ENCODE results near the gene GRIFIN.

GRIFIN gene

DNA sequence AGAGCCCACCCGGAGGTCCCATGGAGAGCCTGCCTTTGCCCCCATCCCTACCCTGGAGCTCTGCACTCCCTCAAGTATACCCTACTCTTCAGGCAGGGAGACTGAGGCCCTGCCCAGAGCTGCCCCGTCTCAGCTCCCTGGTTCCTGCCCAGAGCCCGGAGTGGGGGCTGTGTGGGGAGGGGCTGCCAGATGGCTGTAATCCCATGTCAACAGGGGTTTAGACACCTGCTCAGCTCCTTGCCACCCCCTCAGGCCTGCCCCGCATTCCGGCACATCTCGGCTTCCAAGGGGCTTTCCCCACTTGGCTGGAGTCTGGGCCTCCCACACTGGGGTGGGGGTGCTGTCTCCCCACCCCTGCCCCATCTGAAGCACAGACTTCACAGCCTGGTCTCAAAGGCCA lies 22.5 kb upstream of the GRIFIN start:
- no peak for DNase-seq (ENCODE audit: low spot score)

DNA sequence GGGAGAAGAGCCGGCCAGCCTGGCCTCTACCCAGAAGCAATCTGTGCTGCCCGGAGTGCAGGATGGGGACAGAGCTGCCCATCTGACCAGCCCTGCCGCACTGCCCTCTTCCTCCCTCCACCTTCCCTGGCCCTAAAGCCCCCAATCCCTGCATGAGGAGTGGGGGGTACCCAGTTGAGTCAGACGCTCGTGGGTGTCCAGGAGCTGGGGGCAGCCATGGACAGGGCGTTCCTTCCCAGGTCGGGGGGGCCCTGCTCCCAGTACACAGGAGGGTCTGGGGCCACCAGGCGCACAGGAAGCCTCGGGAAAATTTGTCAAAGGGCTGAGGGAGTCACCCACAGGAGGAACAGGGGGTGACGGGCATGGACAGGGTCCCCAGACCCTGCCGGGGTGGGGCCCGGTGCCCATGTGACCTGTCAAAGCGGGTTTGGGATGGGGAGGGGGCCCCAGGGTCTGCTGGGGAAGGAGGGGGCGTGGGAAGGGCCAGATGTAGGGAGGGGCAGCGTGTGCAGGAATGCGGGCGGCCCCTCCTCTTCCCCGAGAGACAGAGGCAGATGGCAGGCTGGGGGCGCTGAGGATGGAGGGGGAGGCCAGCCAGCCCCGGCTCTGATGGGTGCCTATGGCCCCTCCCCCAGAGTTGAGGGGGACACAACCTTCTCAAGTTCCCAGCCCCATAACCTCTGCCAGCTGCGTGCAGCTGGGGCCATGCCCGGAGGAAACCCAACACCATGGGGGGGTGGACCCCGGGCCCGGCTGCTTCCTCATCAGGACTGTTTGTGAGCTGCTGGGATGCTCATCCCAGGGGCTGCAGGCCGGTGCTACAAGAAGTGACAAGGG lies 21.5 kb upstream of the GRIFIN start:
- DNase-seq (ENCODE audit: low spot score) = no peak

- no peak for DNase-seq (ENCODE audit: low spot score)
Observed at GRCh38 chr7:2497065-2497464, 20.9 kb upstream of the GRIFIN start.

GRCh38 chr7:2496375-2496774 lies 20.2 kb upstream of the GRIFIN start:
- DNase-seq (ENCODE audit: low spot score) = no peak

DNA sequence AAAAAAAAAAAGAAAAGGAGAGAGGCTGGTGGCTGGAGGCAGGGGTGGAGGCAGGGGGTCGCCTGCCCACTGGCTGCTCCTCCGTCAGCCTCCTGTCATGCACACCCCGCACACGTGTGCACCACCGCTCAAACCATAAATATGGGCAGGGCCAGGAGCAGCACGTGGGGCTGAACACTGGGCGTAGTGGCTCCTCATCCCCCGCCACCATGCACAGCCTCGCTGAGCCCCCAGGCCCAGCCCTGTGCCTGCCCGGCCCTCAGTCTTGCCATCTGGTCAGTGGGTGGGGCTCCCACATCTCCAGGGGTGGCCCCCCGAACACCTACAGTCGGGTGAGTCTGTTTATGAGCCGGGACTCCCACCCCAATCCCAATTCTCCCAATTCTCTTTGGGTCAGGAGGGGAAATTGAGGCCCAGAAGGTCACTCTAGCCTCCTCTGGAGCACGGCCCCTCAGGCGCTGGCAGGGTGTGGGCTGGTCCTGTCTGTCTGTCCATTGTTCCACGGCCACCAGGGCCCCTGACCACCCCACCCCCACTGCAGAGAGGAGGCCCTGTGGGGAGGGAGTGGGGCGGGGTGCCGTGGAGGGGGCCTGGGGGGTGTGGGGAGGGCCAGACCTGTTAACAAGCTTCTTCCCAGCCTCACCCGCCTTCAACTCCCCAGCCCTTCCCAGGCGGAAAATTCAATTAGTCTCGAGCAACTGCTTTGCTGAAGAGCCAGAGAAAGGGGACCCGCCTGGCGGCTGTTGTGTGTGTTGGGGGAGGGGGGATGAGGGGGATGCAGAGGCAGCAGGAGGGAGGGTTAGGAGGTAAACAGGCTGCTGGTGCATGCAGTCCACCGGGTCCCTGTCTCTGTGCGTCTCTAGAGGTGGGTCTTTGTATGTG lies 19.5 kb upstream of the GRIFIN start:
- no peak for DNase-seq (ENCODE audit: low spot score)

- DNase-seq (ENCODE audit: low spot score) = no peak
Observed at GRCh38 chr7:2494191-2495130, 18.3 kb upstream of the GRIFIN start.

GRCh38 chr7:2493205-2494164 lies 17.3 kb upstream of the GRIFIN start:
- DNase-seq (ENCODE audit: low spot score) = no peak

DNA sequence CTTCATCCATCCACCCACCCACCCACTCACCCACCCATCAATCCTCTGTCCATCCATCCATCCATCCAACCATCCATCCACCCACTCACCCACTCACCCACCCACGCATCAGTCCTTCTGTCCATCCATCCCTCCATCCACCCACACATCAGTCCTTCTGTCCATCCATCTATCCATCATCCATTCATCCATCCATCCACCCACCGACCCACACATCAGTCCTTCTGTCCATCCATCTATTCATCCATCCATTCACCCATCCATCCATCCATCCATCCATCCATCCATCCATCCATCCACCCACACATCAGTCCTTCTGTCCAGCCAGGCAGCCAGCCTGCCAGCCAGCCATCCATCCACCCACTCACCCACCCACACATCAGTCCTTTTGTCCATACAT lies 15.8 kb upstream of the GRIFIN start:
- DNase-seq (ENCODE audit: low spot score) = no peak

DNA sequence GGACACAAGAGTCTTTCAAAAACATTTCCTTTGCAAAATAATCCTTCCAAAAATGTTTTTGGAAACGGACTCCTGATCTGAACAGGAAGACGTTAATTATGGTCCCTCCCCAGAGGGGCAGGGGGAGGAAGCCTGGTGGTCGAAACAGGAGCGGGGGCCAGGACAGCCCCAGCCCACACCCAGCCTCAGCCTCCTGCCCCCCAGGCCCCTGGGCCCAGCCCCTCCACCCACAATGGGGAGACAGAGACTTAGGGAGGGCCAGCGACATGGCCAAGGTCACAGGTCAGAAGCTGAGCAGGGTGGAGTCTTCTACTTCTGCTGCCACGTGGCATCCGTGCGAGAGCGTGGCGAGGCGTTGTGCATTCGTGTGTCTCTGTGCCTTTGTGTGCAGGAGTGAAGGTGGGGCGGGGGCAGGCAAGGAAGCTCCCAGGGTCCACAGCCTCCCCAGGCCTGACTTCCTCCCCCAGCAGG lies 14.0 kb upstream of the GRIFIN start:
- DNase-seq (ENCODE audit: low spot score) = no peak

DNA sequence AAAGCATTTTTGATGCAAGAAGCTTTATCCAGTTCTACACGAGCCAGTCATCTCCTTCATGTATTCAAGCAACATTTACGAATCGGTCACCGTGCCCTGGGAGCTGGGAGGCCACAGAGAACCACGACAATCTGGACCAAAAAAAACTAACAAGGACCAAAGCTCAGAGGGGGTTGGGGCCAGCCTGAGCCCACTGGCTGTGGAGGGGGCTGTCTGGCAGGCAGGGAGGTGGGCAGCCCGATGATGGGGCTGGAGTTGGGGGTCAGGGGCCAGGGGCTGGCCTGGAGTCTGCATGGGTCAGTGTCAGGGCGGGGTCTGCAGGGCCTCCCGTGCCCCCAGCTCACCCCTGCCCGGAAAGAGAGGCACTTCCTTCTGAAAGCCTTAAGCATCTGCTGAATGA lies 12.5 kb upstream of the GRIFIN start:
- DNase-seq (ENCODE audit: low spot score) = no peak

- DNase-seq (ENCODE audit: low spot score) = no peak
Observed at GRCh38 chr7:2488272-2488645, 12.1 kb upstream of the GRIFIN start.

DNA sequence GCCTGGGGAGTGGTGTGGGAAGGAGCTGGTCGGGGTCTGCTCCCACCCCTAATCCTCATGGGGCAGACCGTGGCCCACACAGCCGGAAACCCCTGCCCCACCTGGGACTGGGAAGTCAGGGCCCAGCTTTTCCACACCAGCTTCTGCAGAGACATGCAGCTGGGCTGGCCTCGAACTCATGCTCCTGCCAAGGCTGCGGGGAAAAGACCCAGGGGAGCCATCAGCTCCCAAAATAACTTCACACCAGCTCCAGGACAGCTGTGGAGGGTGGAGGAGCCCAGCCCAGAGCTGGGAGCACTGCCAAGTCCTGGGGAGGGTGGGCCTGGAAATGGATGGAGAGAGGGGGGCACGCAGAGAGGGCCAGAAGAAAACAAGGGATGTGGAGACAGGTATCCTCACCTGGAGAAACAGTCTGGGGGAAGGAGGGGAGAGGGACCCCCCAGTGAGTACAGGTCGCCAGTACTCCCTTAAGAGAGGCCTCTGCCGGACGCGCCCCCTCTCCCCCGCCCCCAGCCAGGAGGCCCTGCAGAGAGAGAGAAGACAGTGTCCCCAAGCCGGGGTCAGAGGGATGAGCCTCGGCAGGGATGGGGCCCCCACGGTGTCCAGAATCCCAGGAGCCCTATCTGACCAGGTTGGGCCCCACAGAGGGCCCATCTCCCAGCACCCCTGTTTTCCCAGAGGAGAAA lies 11.5 kb upstream of the GRIFIN start:
- DNase-seq (ENCODE audit: low spot score) = no peak

DNA sequence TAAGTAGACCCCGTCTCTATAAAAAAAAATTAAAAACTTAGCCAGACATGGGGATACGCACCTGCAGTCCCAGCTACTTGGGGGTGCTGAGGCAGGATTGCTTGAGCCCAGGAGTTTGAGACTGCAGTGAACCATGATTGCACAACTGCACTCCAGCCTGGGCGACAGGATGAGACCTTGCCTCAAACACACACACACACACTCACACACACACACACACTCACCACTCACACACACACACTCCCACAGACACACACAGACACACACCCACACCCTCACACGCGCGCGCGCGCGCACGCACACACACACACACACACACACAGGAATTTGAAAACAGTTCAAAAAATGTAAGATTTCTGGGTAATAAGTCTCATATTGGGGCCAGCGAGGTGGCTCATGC lies 8.7 kb upstream of the GRIFIN start:
- no peak for DNase-seq (ENCODE audit: low spot score)

DNA sequence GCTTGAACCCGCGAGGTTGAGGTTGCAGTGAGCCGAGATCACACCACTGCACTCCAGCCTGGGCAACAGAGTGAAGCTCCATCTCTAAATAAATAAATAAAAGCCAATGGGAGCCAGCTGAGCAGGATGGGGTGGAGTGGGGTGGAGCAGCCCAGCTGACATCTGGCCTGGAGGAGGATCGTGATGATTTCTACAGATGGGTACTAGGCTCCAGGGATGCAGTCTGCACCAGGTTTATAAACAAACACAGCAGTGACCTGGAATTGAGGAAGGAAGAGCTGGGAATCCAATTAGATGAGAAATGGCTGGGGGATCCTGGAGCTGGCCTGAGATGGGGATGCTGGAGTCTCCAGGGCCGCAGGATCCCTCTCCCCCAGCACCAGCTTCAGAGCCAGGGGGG lies 7.3 kb upstream of the GRIFIN start:
- DNase-seq (ENCODE audit: low spot score) = no peak

GRCh38 chr7:2482725-2483451 lies 6.7 kb upstream of the GRIFIN start:
- DNase-seq (ENCODE audit: low spot score) = no peak

DNA sequence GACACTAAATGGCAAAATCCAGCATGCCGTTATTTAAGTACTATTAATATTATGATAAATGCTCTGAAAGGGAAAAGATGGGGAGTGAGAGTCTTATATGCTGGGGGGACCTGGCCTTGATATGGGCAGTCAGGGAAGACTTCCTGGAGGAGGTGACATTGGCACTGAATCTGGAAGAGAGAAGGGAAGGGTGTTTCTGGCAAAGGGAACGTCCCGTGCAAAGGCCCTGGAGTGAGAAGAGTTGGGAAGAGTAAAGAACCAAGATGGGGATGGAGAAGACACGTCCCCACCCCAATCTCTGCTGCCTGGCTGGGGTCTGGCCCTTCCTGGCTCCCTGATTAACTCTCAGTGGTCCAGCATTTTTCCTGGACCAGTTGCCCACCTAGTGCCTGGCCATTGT lies 5.0 kb upstream of the GRIFIN start:
- no peak for DNase-seq (ENCODE audit: low spot score)

DNA sequence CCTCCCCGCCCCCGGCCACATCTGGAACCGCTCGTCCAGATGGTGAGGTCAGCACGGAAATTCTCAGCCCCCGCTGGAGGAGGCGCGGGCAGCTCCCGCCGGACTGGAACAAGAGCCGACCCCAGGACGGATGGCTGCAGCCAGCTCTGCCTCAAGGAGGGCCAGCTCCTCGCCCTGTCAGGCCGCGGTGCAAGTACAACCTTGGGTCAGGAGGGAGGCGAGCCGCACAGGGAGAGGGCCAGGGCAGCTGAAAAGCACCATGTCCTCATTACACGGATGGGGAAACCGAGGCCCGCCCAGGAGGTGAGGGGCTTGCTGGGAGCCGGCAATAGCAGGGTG lies 3.8 kb upstream of the GRIFIN start:
- no peak for DNase-seq (ENCODE audit: low spot score)

DNA sequence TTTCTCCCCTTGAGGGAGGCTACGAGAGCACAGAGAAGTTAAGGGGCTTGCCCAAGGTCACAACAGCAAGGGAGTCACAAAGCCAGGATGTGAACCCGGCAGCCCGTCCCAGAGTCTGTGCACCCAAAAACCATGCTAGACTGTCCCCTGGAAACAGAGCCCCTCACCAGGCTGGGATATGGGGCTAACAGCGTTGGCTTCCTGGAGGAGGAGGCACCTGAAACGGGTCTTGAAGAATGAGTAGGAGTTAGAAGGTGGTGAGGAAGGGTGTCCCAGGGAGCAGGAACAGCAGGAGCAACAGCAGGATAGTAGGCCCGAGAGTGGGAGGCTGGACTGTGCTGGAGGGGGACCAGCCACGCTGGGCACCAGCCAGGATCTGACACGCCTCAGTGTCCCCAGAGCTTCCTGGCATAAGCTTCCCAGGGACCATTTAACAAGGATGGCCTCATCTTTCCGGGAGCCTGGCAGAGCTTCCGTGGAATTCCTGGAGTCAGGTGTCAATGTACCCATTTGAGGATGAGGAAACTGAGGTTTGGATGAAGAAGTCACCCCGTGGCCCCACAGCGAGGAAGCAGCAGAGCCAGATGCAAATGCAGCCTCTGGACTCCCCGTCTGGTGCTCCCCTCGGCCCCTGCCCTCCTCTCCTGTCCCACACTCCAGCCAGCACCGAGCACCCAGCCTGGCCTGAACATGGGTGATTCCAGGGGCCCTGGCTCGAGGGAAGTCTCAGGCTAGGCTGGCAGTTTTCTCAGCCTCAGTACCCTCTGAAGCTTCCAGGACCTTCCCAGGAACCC lies 3.3 kb upstream of the GRIFIN start:
- DNase-seq (ENCODE audit: low spot score) = no peak

DNA sequence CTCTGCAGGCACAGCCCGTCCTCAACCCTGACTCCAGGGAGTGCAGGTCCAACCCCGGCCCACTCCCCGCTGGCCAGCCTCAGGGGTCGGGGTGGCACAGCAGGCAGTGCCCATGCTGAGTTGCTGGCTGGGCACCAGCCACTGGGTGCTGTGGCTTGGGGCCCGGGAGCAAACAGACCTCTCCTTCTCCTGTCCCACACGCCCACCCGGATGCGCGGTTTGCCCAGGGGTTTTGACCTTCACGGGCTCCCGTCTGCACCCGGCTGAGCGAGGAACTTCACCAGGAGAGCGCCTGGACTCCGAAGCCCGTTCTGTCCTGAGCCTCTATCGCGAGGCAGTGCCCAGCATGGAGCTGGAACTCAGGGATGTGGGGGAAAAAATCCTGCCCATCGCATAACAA lies 2.6 kb upstream of the GRIFIN start:
- no peak for DNase-seq (ENCODE audit: low spot score)

All from kidney capillary endothelial cell (primary cell).